Activated naive CD8-positive, alpha-beta T cell treated with anti-CD3 and anti-CD28 coated beads, Interleukin-2, amount 50 U/mL, for 16 hours (primary cell): ENCODE measurements around the gene ADGRD2.

Experiments used
- DNase-seq: peaks from one replicate; pipeline ENCODE4 v3.0.0-alpha.2; 2020; ENCODE audit warnings: low read depth, low spot score

Gene ADGRD2

GRCh38 chr9:124457079-124457886 lies 7.0 kb downstream of the ADGRD2 start:
- no peak for DNase-seq

- no peak for DNase-seq
Observed at GRCh38 chr9:124457887-124458431, 7.7 kb downstream of the ADGRD2 start.

GRCh38 chr9:124458441-124458840 lies 8.2 kb downstream of the ADGRD2 start:
- no peak for DNase-seq

- DNase-seq: no peak
Observed at GRCh38 chr9:124462739-124463138, 12.5 kb downstream of the ADGRD2 start.

GRCh38 chr9:124465736-124466135 lies 15.5 kb downstream of the ADGRD2 start:
- DNase-seq: no peak

GRCh38 chr9:124467410-124468060 lies 17.3 kb downstream of the ADGRD2 start:
- DNase-seq: no peak

GRCh38 chr9:124468061-124468740 lies 17.9 kb downstream of the ADGRD2 start:
- DNase-seq: no peak

GRCh38 chr9:124469011-124469832 lies 19.0 kb downstream of the ADGRD2 start:
- DNase-seq: no peak

- no peak for DNase-seq
Observed at GRCh38 chr9:124470306-124470705, 20.1 kb downstream of the ADGRD2 start.

GRCh38 chr9:124470726-124471125 lies 20.5 kb downstream of the ADGRD2 start:
- DNase-seq: no peak

GRCh38 chr9:124471761-124472160 lies 21.5 kb downstream of the ADGRD2 start:
- no peak for DNase-seq

- no peak for DNase-seq
Observed at GRCh38 chr9:124472770-124473169, 22.5 kb downstream of the ADGRD2 start.

GRCh38 chr9:124473310-124473709 lies 23.1 kb downstream of the ADGRD2 start:
- no peak for DNase-seq

- no peak for DNase-seq
Observed at GRCh38 chr9:124474151-124474550, 23.9 kb downstream of the ADGRD2 start.

GRCh38 chr9:124475158-124475867 lies 25.1 kb downstream of the ADGRD2 start:
- DNase-seq: no peak

- no peak for DNase-seq
Observed at GRCh38 chr9:124475868-124476690, 25.8 kb downstream of the ADGRD2 start.

- DNase-seq: no peak
Observed at GRCh38 chr9:124477211-124477647, 27.0 kb downstream of the ADGRD2 start.

GRCh38 chr9:124477648-124478285 lies 27.5 kb downstream of the ADGRD2 start:
- no peak for DNase-seq

GRCh38 chr9:124478354-124478753 lies 28.1 kb downstream of the ADGRD2 start:
- DNase-seq: no peak
